Type B pancreatic cell (in vitro differentiated cells): Measurements from ENCODE around the gene TMTC1. TPM values are rescaled to one million over a fixed set of nuclear protein-coding genes. Genes with fewer than 3 reads are reported as not detected.

Experiments
- DNase-seq: peaks from one replicate; pipeline ENCODE4 v3.0.0; 2021; ENCODE audit warnings: mixed read lengths; ENCODE audit not compliant: unreplicated experiment; ENCODE audit errors: extremely low spot score
- H3K27ac Mint-ChIP-seq: 2 replicates; pipeline ENCODE4 v1.8.0; 2021; ENCODE audit warnings: mild to moderate bottlenecking, mixed read lengths
- H3K27me3 Mint-ChIP-seq: 2 replicates; pipeline ENCODE4 v1.8.0; 2021; ENCODE audit warnings: mixed read lengths
- H3K36me3 Mint-ChIP-seq: 2 replicates; pipeline ENCODE4 v1.8.0; 2021; ENCODE audit warnings: mixed read lengths
- H3K4me1 Mint-ChIP-seq: one replicate; pipeline ENCODE4 v1.8.0; 2021; ENCODE audit warnings: mixed read lengths; ENCODE audit not compliant: unreplicated experiment
- H3K4me3 Mint-ChIP-seq: 2 replicates; pipeline ENCODE4 v1.8.0; 2021; ENCODE audit warnings: mild to moderate bottlenecking, mixed read lengths
- H3K9me3 Mint-ChIP-seq: 2 replicates; pipeline ENCODE4 v1.8.0; 2021; ENCODE audit warnings: mixed read lengths
- CTCF ChIP-seq: fragments of 200-600 bp; sonication (generic); conservative IDR thresholded peaks from 2 replicates; pipeline ENCODE4 v1.5.0; 2021; ENCODE audit warnings: antibody characterized with exemption, mild to moderate bottlenecking
- total RNA-seq: library from RNA; stranded (reverse); gene quantifications from 2 replicates; pipeline ENCODE4 v1.2.1, GENCODE V29; 2021; ENCODE audit warnings: low replicate concordance

Gene TMTC1
- total RNA-seq, 1 donor from 2014 or later, result 24.0 TPM

GRCh38 chr12:29492891-29493290 lies 290.9 kb downstream of the TMTC1 start:
- TF ChIP-seq CTCF, result no peak
- no peak for DNase-seq
- no peak overlapping the region for H3K4me3 Mint-ChIP-seq
- H3K27ac Mint-ChIP-seq, result no peak overlapping the region
- no peaks in the 10 kb centered on the region for H3K27me3 Mint-ChIP-seq
- H3K36me3 Mint-ChIP-seq, result peaks cover 13% of the 10 kb centered on the region
- no peaks in the 10 kb centered on the region for H3K9me3 Mint-ChIP-seq
- no peaks in the 10 kb centered on the region for H3K4me1 Mint-ChIP-seq

GRCh38 chr12:29486972-29487371 lies 296.8 kb downstream of the TMTC1 start:
- Mint-ChIP-seq H3K4me3 (no peak overlapping the region), H3K27ac (no peak overlapping the region), H3K4me1 (no peaks in the 10 kb centered on the region), H3K9me3 (no peaks in the 10 kb centered on the region), H3K27me3 (no peaks in the 10 kb centered on the region), H3K36me3 (peaks cover 7% of the 10 kb centered on the region)
- no peak for DNase-seq
- TF ChIP-seq CTCF, result no peak

GRCh38 chr12:29463198-29463597 lies 320.5 kb downstream of the TMTC1 start:
- no peak for TF ChIP-seq CTCF
- DNase-seq, result no peak
- Mint-ChIP-seq H3K27me3 (no peaks in the 10 kb centered on the region), H3K36me3 (peaks cover 14% of the 10 kb centered on the region), H3K4me3 (no peak overlapping the region), H3K4me1 (no peaks in the 10 kb centered on the region), H3K27ac (no peak overlapping the region), H3K9me3 (peaks cover 5% of the 10 kb centered on the region)

GRCh38 chr12:29460082-29460481 lies 323.7 kb downstream of the TMTC1 start:
- H3K9me3 Mint-ChIP-seq, result no peaks in the 10 kb centered on the region
- no peak for TF ChIP-seq CTCF
- no peaks in the 10 kb centered on the region for H3K27me3 Mint-ChIP-seq
- no peak for DNase-seq
- no peaks in the 10 kb centered on the region for H3K4me1 Mint-ChIP-seq
- peaks cover 11% of the 10 kb centered on the region for H3K36me3 Mint-ChIP-seq
- H3K27ac Mint-ChIP-seq, result no peak overlapping the region
- no peak overlapping the region for H3K4me3 Mint-ChIP-seq

- no peak for TF ChIP-seq CTCF
- Mint-ChIP-seq H3K9me3 (no peaks in the 10 kb centered on the region), H3K4me3 (no peak overlapping the region), H3K27ac (no peak overlapping the region), H3K27me3 (peaks cover 4% of the 10 kb centered on the region), H3K4me1 (no peaks in the 10 kb centered on the region), H3K36me3 (peaks cover 6% of the 10 kb centered on the region)
- DNase-seq, result no peak
These were observed 328.7 kb downstream of the TMTC1 start for GRCh38 chr12:29455087-29455486.

GRCh38 chr12:29451888-29452287 lies 331.9 kb downstream of the TMTC1 start:
- H3K27ac Mint-ChIP-seq, result no peak overlapping the region
- H3K9me3 Mint-ChIP-seq, result no peaks in the 10 kb centered on the region
- H3K4me1 Mint-ChIP-seq, result no peaks in the 10 kb centered on the region
- peaks cover 4% of the 10 kb centered on the region for H3K27me3 Mint-ChIP-seq
- no peak for TF ChIP-seq CTCF
- no peak for DNase-seq
- H3K4me3 Mint-ChIP-seq, result no peak overlapping the region
- peaks cover 8% of the 10 kb centered on the region for H3K36me3 Mint-ChIP-seq
